ENCODE results near the gene FAAP24. TPM values are rescaled to one million over a fixed set of nuclear protein-coding genes. Genes with fewer than 3 reads are reported as not detected.
"Not testable (repeated sequence)": the region's sequence is repeated elsewhere in the genome, so short reads cannot be mapped to it uniquely, and the experiment has no call there.

The FAAP24 gene
- total RNA-seq, 1 experiment from 2014 or later = 6.9 TPM

DNA sequence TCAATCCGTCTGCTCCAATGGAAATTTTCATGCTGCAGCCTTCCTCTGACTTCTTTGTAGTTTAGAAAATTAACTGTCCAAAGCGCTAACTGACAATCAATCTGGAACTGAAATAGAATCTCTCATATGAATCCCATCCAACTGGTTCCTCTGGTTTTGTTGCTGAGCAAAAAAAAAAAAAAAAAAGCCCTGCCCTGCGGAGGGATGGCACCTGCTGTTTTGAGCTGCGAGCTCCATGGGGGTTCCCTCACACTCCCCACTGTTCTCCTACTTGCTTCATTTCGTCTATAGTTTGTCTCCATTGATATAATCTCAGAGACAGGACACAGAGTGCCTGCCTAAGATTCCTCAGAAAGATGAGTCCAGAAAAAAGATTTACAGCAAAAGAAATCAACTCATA lies 33.4 kb downstream of the FAAP24 start:
- H3K27ac ChIP-seq = 0 out of 2 replicates have a peak overlapping the region, but pooled peaks have one; percentile 16
- H3K79me2 ChIP-seq (ENCODE audit: low read depth) = no peaks in the 10 kb centered on the region
- no peaks in the 10 kb centered on the region for H3K9me2 ChIP-seq (ENCODE audit: insufficient read depth)
- BruUV-seq (replicated peaks) = no TSS peak
- ChIA-PET CTCF (interaction anchor here (0.6 to 0.7 kb wide), 5 partner anchors 18 to 130 kb away, joined by 3 to 10 read pairs (median 8); no protein-coding TSS in a partner anchor), POLR2A (ENCODE audit: unreplicated experiment) (interaction anchor here (0.7 kb wide), 1 partner anchor 1931 kb away, joined by 3 read pairs; no protein-coding TSS in a partner anchor)
- intact Hi-C loops (cut with micrococcal nuclease; ENCODE audit: unreplicated experiment) = loop anchor here (5.0 kb wide), 2 partner anchors 42 to 97 kb away; no protein-coding TSS in a partner anchor
- no peaks in the 10 kb centered on the region for H3K27me3 ChIP-seq (ENCODE audit: insufficient read depth, low read depth)
- TF ChIP-seq EZH2 (IDR thresholded peaks at IDR 0.05; ENCODE audit: low read depth) = no peak
- TF ChIP-seq, protein P1, sequence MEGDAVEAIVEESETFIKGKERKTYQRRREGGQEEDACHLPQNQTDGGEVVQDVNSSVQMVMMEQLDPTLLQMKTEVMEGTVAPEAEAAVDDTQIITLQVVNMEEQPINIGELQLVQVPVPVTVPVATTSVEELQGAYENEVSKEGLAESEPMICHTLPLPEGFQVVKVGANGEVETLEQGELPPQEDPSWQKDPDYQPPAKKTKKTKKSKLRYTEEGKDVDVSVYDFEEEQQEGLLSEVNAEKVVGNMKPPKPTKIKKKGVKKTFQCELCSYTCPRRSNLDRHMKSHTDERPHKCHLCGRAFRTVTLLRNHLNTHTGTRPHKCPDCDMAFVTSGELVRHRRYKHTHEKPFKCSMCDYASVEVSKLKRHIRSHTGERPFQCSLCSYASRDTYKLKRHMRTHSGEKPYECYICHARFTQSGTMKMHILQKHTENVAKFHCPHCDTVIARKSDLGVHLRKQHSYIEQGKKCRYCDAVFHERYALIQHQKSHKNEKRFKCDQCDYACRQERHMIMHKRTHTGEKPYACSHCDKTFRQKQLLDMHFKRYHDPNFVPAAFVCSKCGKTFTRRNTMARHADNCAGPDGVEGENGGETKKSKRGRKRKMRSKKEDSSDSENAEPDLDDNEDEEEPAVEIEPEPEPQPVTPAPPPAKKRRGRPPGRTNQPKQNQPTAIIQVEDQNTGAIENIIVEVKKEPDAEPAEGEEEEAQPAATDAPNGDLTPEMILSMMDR (conservative IDR thresholded peaks at IDR 0.05) = no peak
- no peak overlapping the region for H3K4me3 ChIP-seq
- peak; percentile 38 to 89 for DNase-seq
- no peak overlapping the region for H2AFZ ChIP-seq
- peaks cover 19% of the 10 kb centered on the region; the same call in 1 of the 2 replicates for H3F3A ChIP-seq (ENCODE audit: insufficient read depth, low read depth)
- no peaks in the 10 kb centered on the region for H3K9me3 ChIP-seq (ENCODE audit: insufficient read depth, low read depth)
- peaks cover 13% of the 10 kb centered on the region; the same call in 1 of the 2 replicates for H3K36me3 ChIP-seq (ENCODE audit: low read depth)
- 0 out of 2 replicates have a peak, but pooled peaks cover 5% of the 10 kb centered on the region for H4K20me1 ChIP-seq (ENCODE audit: insufficient read depth)
- H3K4me1 ChIP-seq (replicated peaks; ENCODE audit: insufficient read depth) = peaks cover 21% of the 10 kb centered on the region
- H3K4me2 ChIP-seq = peak overlapping the region; percentile 50

DNA sequence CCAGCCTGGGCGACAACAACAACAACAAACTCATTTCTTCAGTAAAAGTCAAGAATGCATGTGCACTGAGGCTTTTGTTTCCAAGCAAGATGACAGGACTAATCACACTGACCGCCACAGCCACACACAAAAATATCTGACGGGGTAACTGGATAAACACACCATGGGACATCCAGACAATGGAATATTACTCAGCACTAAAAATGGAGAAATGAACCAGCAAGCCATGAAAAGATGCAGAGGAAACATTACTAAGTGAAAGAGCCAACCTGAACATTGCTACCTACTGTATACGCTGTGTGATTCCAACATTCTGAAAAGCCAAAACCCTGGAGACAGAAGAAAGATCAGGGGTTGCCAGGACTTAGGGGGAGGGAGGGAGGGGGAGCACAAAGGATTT lies 36.7 kb downstream of the FAAP24 start:
- intact Hi-C loops (cut with micrococcal nuclease; ENCODE audit: unreplicated experiment) = loop anchor here (5.0 kb wide), 2 partner anchors 39 to 94 kb away; no protein-coding TSS in a partner anchor

DNA sequence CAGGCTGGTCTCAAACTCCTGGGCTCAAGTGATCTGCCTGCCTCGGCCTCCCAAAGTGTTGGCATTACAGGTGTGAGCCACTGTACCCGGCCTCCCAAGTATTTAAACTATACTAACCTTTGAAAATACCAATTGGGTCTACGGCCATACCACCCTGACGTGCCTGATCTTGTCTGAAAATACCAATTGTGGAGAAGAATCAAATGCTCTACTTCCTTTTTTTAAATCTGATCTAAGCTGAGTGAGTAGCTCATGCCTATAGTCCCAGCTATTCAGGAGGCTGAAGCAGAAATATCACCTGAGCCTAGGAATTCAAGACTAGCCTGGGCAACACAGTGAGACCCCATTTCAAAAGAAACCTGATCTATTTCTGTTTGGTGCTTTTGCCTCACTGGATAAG lies 38.8 kb downstream of the FAAP24 start:
- H3K9me2 ChIP-seq (ENCODE audit: insufficient read depth); H3K27ac ChIP-seq; H3K9me3 ChIP-seq (ENCODE audit: insufficient read depth, low read depth); intact Hi-C loops (cut with micrococcal nuclease; ENCODE audit: unreplicated experiment); H4K20me1 ChIP-seq (ENCODE audit: insufficient read depth); H3K4me2 ChIP-seq; H3K4me1 ChIP-seq (replicated peaks; ENCODE audit: insufficient read depth); H2AFZ ChIP-seq; H3K27me3 ChIP-seq (ENCODE audit: insufficient read depth, low read depth); H3K79me2 ChIP-seq (ENCODE audit: low read depth); H3K36me3 ChIP-seq (ENCODE audit: low read depth); H3K4me3 ChIP-seq; POLR2A ChIA-PET (ENCODE audit: unreplicated experiment); CTCF ChIA-PET; DNase-seq; H3F3A ChIP-seq (ENCODE audit: insufficient read depth, low read depth): not testable (repeated sequence)
- BruUV-seq (replicated peaks) = TSS peak; percentile 6

More for the DNA sequence above, 36.7 kb downstream of the FAAP24 start:
- BruUV-seq (replicated peaks) = no TSS peak
- H3K9me3 ChIP-seq (ENCODE audit: insufficient read depth, low read depth) = no peaks in the 10 kb centered on the region
- H2AFZ ChIP-seq = no peak overlapping the region
- H3K4me1 ChIP-seq (replicated peaks; ENCODE audit: insufficient read depth) = peaks cover 21% of the 10 kb centered on the region
- no peaks in the 10 kb centered on the region for H3K27me3 ChIP-seq (ENCODE audit: insufficient read depth, low read depth)
- no peaks in the 10 kb centered on the region for H3K9me2 ChIP-seq (ENCODE audit: insufficient read depth)
- H3K4me2 ChIP-seq = no peak overlapping the region
- POLR2A ChIA-PET (ENCODE audit: unreplicated experiment) = no interaction called here
- CTCF ChIA-PET = no interaction called here
- TF ChIP-seq, protein P1 (conservative IDR thresholded peaks at IDR 0.05) = no peak
- TF ChIP-seq EZH2 (IDR thresholded peaks at IDR 0.05; ENCODE audit: low read depth) = no peak
- H3F3A ChIP-seq (ENCODE audit: insufficient read depth, low read depth) = peaks cover 19% of the 10 kb centered on the region; the same call in 1 of the 2 replicates
- H3K79me2 ChIP-seq (ENCODE audit: low read depth) = no peaks in the 10 kb centered on the region
- no peak for DNase-seq
- no peak overlapping the region for H3K4me3 ChIP-seq
- H4K20me1 ChIP-seq (ENCODE audit: insufficient read depth) = peaks cover 8% of the 10 kb centered on the region; the same call in 1 of the 2 replicates
- H3K27ac ChIP-seq = no peak overlapping the region
- H3K36me3 ChIP-seq (ENCODE audit: low read depth) = no peaks in the 10 kb centered on the region; the same call in 1 of the 2 replicates
